ENCODE results near the gene CYP2E1.

Gene CYP2E1

GRCh38 chr10:133527771-133528271 is 658 bp downstream of the CYP2E1 start:
- H3K9me3 ChIP-seq (ENCODE audit: control insufficient read depth, low read length), result no peaks in the 10 kb centered on the region
- H3K36me3 ChIP-seq (ENCODE audit: control insufficient read depth, insufficient read depth, low read length), result no peaks in the 10 kb centered on the region
- H3K27me3 ChIP-seq (replicated peaks; ENCODE audit: control insufficient read depth, insufficient read depth, low read length, poor library complexity, severe bottlenecking), result peaks cover 9% of the 10 kb centered on the region
- DNase-seq, result no peak
- H3K27ac ChIP-seq (ENCODE audit: insufficient read depth, low read length, poor library complexity, severe bottlenecking), result no peak overlapping the region
- peaks cover 26% of the 10 kb centered on the region for H3K4me1 ChIP-seq (ENCODE audit: control insufficient read depth, insufficient read depth, low read length, poor library complexity, severe bottlenecking)
- peak overlapping the region; percentile 33 for H3K4me3 ChIP-seq (ENCODE audit: insufficient read depth, low read depth, low read length, poor library complexity, severe bottlenecking)

GRCh38 chr10:133528296-133528844 is 1.2 kb downstream of the CYP2E1 start:
- H3K36me3 ChIP-seq (ENCODE audit: control insufficient read depth, insufficient read depth, low read length), result no peaks in the 10 kb centered on the region
- no peak overlapping the region for H3K27ac ChIP-seq (ENCODE audit: insufficient read depth, low read length, poor library complexity, severe bottlenecking)
- DNase-seq, result no peak
- peak overlapping the region; percentile 33 for H3K4me3 ChIP-seq (ENCODE audit: insufficient read depth, low read depth, low read length, poor library complexity, severe bottlenecking)
- H3K4me1 ChIP-seq (ENCODE audit: control insufficient read depth, insufficient read depth, low read length, poor library complexity, severe bottlenecking), result peaks cover 26% of the 10 kb centered on the region
- H3K27me3 ChIP-seq (replicated peaks; ENCODE audit: control insufficient read depth, insufficient read depth, low read length, poor library complexity, severe bottlenecking), result peaks cover 9% of the 10 kb centered on the region
- H3K9me3 ChIP-seq (ENCODE audit: control insufficient read depth, low read length), result no peaks in the 10 kb centered on the region

GRCh38 chr10:133528845-133529575 is 1.8 kb downstream of the CYP2E1 start:
- H3K4me1 ChIP-seq (ENCODE audit: control insufficient read depth, insufficient read depth, low read length, poor library complexity, severe bottlenecking), result peaks cover 26% of the 10 kb centered on the region
- H3K27ac ChIP-seq (ENCODE audit: insufficient read depth, low read length, poor library complexity, severe bottlenecking), result no peak overlapping the region
- no peak for DNase-seq
- no peaks in the 10 kb centered on the region for H3K36me3 ChIP-seq (ENCODE audit: control insufficient read depth, insufficient read depth, low read length)
- H3K9me3 ChIP-seq (ENCODE audit: control insufficient read depth, low read length), result no peaks in the 10 kb centered on the region
- peak overlapping the region; percentile 33 for H3K4me3 ChIP-seq (ENCODE audit: insufficient read depth, low read depth, low read length, poor library complexity, severe bottlenecking)
- H3K27me3 ChIP-seq (replicated peaks; ENCODE audit: control insufficient read depth, insufficient read depth, low read length, poor library complexity, severe bottlenecking), result peaks cover 9% of the 10 kb centered on the region

- no peak for DNase-seq
- Histone ChIP-seq H3K4me1 (ENCODE audit: control insufficient read depth, insufficient read depth, low read length, poor library complexity, severe bottlenecking) (peaks cover 26% of the 10 kb centered on the region), H3K36me3 (ENCODE audit: control insufficient read depth, insufficient read depth, low read length) (no peaks in the 10 kb centered on the region), H3K27ac (ENCODE audit: insufficient read depth, low read length, poor library complexity, severe bottlenecking) (no peak overlapping the region), H3K9me3 (ENCODE audit: control insufficient read depth, low read length) (no peaks in the 10 kb centered on the region), H3K4me3 (ENCODE audit: insufficient read depth, low read depth, low read length, poor library complexity, severe bottlenecking) (peak overlapping the region; percentile 33), H3K27me3 (replicated peaks; ENCODE audit: control insufficient read depth, insufficient read depth, low read length, poor library complexity, severe bottlenecking) (peaks cover 9% of the 10 kb centered on the region)
Observed at GRCh38 chr10:133529576-133529946, 2.4 kb downstream of the CYP2E1 start.

GRCh38 chr10:133530506-133530905 is 3.3 kb downstream of the CYP2E1 start:
- H3K9me3 ChIP-seq (ENCODE audit: control insufficient read depth, low read length), result no peaks in the 10 kb centered on the region
- no peak overlapping the region for H3K27ac ChIP-seq (ENCODE audit: insufficient read depth, low read length, poor library complexity, severe bottlenecking)
- H3K27me3 ChIP-seq (replicated peaks; ENCODE audit: control insufficient read depth, insufficient read depth, low read length, poor library complexity, severe bottlenecking), result peaks cover 9% of the 10 kb centered on the region
- no peak for DNase-seq
- H3K4me1 ChIP-seq (ENCODE audit: control insufficient read depth, insufficient read depth, low read length, poor library complexity, severe bottlenecking), result peaks cover 26% of the 10 kb centered on the region
- H3K36me3 ChIP-seq (ENCODE audit: control insufficient read depth, insufficient read depth, low read length), result no peaks in the 10 kb centered on the region
- H3K4me3 ChIP-seq (ENCODE audit: insufficient read depth, low read depth, low read length, poor library complexity, severe bottlenecking), result no peak overlapping the region

- H3K27ac ChIP-seq (ENCODE audit: insufficient read depth, low read length, poor library complexity, severe bottlenecking), result no peak overlapping the region
- no peak for DNase-seq
- H3K9me3 ChIP-seq (ENCODE audit: control insufficient read depth, low read length), result no peaks in the 10 kb centered on the region
- H3K27me3 ChIP-seq (replicated peaks; ENCODE audit: control insufficient read depth, insufficient read depth, low read length, poor library complexity, severe bottlenecking), result peaks cover 9% of the 10 kb centered on the region
- H3K4me1 ChIP-seq (ENCODE audit: control insufficient read depth, insufficient read depth, low read length, poor library complexity, severe bottlenecking), result peaks cover 26% of the 10 kb centered on the region
- no peak overlapping the region for H3K4me3 ChIP-seq (ENCODE audit: insufficient read depth, low read depth, low read length, poor library complexity, severe bottlenecking)
- no peaks in the 10 kb centered on the region for H3K36me3 ChIP-seq (ENCODE audit: control insufficient read depth, insufficient read depth, low read length)
Observed at GRCh38 chr10:133532871-133533270, 5.7 kb downstream of the CYP2E1 start.

- H3K4me1 ChIP-seq (ENCODE audit: control insufficient read depth, insufficient read depth, low read length, poor library complexity, severe bottlenecking), result peaks cover 10% of the 10 kb centered on the region
- H3K27me3 ChIP-seq (replicated peaks; ENCODE audit: control insufficient read depth, insufficient read depth, low read length, poor library complexity, severe bottlenecking), result peaks cover 4% of the 10 kb centered on the region
Observed at GRCh38 chr10:133534417-133534816, 7.3 kb downstream of the CYP2E1 start.

GRCh38 chr10:133536198-133536597 is 9.0 kb downstream of the CYP2E1 start:
- no peak for DNase-seq
- no peaks in the 10 kb centered on the region for H3K36me3 ChIP-seq (ENCODE audit: control insufficient read depth, insufficient read depth, low read length)
- no peak overlapping the region for H3K27ac ChIP-seq (ENCODE audit: insufficient read depth, low read length, poor library complexity, severe bottlenecking)
- H3K4me3 ChIP-seq (ENCODE audit: insufficient read depth, low read depth, low read length, poor library complexity, severe bottlenecking), result no peak overlapping the region
- H3K27me3 ChIP-seq (replicated peaks; ENCODE audit: control insufficient read depth, insufficient read depth, low read length, poor library complexity, severe bottlenecking), result no peaks in the 10 kb centered on the region
- H3K9me3 ChIP-seq (ENCODE audit: control insufficient read depth, low read length), result no peaks in the 10 kb centered on the region
- no peaks in the 10 kb centered on the region for H3K4me1 ChIP-seq (ENCODE audit: control insufficient read depth, insufficient read depth, low read length, poor library complexity, severe bottlenecking)

More at GRCh38 chr10:133534417-133534816, 7.3 kb downstream of the CYP2E1 start:
- no peaks in the 10 kb centered on the region for H3K9me3 ChIP-seq (ENCODE audit: control insufficient read depth, low read length)
- no peak overlapping the region for H3K27ac ChIP-seq (ENCODE audit: insufficient read depth, low read length, poor library complexity, severe bottlenecking)
- DNase-seq, result no peak
- H3K36me3 ChIP-seq (ENCODE audit: control insufficient read depth, insufficient read depth, low read length), result no peaks in the 10 kb centered on the region
- H3K4me3 ChIP-seq (ENCODE audit: insufficient read depth, low read depth, low read length, poor library complexity, severe bottlenecking), result no peak overlapping the region

- Histone ChIP-seq H3K36me3 (ENCODE audit: control insufficient read depth, insufficient read depth, low read length) (no peaks in the 10 kb centered on the region), H3K27ac (ENCODE audit: insufficient read depth, low read length, poor library complexity, severe bottlenecking) (no peak overlapping the region), H3K27me3 (replicated peaks; ENCODE audit: control insufficient read depth, insufficient read depth, low read length, poor library complexity, severe bottlenecking) (no peaks in the 10 kb centered on the region), H3K4me3 (ENCODE audit: insufficient read depth, low read depth, low read length, poor library complexity, severe bottlenecking) (no peak overlapping the region), H3K4me1 (ENCODE audit: control insufficient read depth, insufficient read depth, low read length, poor library complexity, severe bottlenecking) (no peaks in the 10 kb centered on the region), H3K9me3 (ENCODE audit: control insufficient read depth, low read length) (no peaks in the 10 kb centered on the region)
- DNase-seq, result no peak
Observed at GRCh38 chr10:133537546-133538545, 10.7 kb downstream of the CYP2E1 start.
